Progenitor cell of endocrine pancreas (in vitro differentiated cells): ENCODE data around the gene ACAA1. TPM values are rescaled to one million over a fixed set of nuclear protein-coding genes. Genes with fewer than 3 reads are reported as not detected.
"Not testable (repeated sequence)": the region's sequence is repeated elsewhere in the genome, so short reads cannot be mapped to it uniquely, and the experiment has no call there.

Experiments used
- DNase-seq: peaks from one replicate; pipeline ENCODE4 v3.0.0; 2021; ENCODE audit warnings: low spot score; ENCODE audit not compliant: unreplicated experiment
- H3K27ac Mint-ChIP-seq: 2 replicates; pipeline ENCODE4 v1.8.0; 2021; ENCODE audit warnings: mild to moderate bottlenecking, moderate library complexity, mixed read lengths
- H3K27me3 Mint-ChIP-seq: 2 replicates; pipeline ENCODE4 v1.8.0; 2021; ENCODE audit warnings: mixed read lengths
- H3K36me3 Mint-ChIP-seq: 2 replicates; pipeline ENCODE4 v1.8.0; 2022; ENCODE audit warnings: mixed read lengths; ENCODE audit not compliant: insufficient read depth
- H3K4me1 Mint-ChIP-seq: 2 replicates; pipeline ENCODE4 v1.8.0; 2021; ENCODE audit warnings: low read depth, mixed read lengths
- H3K4me3 Mint-ChIP-seq: 2 replicates; pipeline ENCODE4 v1.8.0; 2021; ENCODE audit warnings: low read depth, mild to moderate bottlenecking, moderate library complexity, mixed read lengths
- H3K9me3 Mint-ChIP-seq: 2 replicates; pipeline ENCODE4 v1.8.0; 2021; ENCODE audit warnings: low read depth, mixed read lengths
- CTCF ChIP-seq: fragments of 200-600 bp; sonication (generic); IDR thresholded peaks from one replicate; pipeline ENCODE4 v1.5.0; 2021; ENCODE audit warnings: antibody characterized with exemption, mild to moderate bottlenecking; ENCODE audit not compliant: unreplicated experiment
- total RNA-seq: library from RNA; stranded (reverse); gene quantifications from 2 replicates; pipeline ENCODE4 v1.2.1, GENCODE V29; 2021

The ACAA1 gene
- total RNA-seq, 1 donor from 2014 or later = 97.8 TPM

GRCh38 chr3:38090453-38090852 is 46.5 kb downstream of the ACAA1 start:
- no peak for TF ChIP-seq CTCF
- Mint-ChIP-seq H3K27me3 (peaks cover 15% of the 10 kb centered on the region), H3K36me3 (no peaks in the 10 kb centered on the region), H3K9me3 (no peaks in the 10 kb centered on the region), H3K4me3 (no peak overlapping the region), H3K27ac (no peak overlapping the region), H3K4me1 (no peaks in the 10 kb centered on the region)
- DNase-seq = no peak

GRCh38 chr3:38089163-38089562 is 47.8 kb downstream of the ACAA1 start:
- H3K27me3 Mint-ChIP-seq = peaks cover 14% of the 10 kb centered on the region
- no peak for DNase-seq
- peaks cover 7% of the 10 kb centered on the region for H3K9me3 Mint-ChIP-seq
- no peak overlapping the region for H3K4me3 Mint-ChIP-seq
- H3K4me1 Mint-ChIP-seq = no peaks in the 10 kb centered on the region
- no peak for TF ChIP-seq CTCF
- no peak overlapping the region for H3K27ac Mint-ChIP-seq
- peaks cover 5% of the 10 kb centered on the region for H3K36me3 Mint-ChIP-seq

- no peak for DNase-seq
- H3K9me3 Mint-ChIP-seq = peaks cover 12% of the 10 kb centered on the region
These were observed 48.5 kb downstream of the ACAA1 start for GRCh38 chr3:38088126-38089078.

GRCh38 chr3:38087278-38087677 is 49.6 kb downstream of the ACAA1 start:
- H3K4me1 Mint-ChIP-seq, DNase-seq, H3K27me3 Mint-ChIP-seq, H3K4me3 Mint-ChIP-seq, H3K27ac Mint-ChIP-seq: not testable (repeated sequence)
- H3K36me3 Mint-ChIP-seq = peaks cover 11% of the 10 kb centered on the region
- peaks cover 12% of the 10 kb centered on the region for H3K9me3 Mint-ChIP-seq

More at GRCh38 chr3:38088126-38089078, 48.5 kb downstream of the ACAA1 start:
- H3K4me3 Mint-ChIP-seq = no peak overlapping the region
- H3K4me1 Mint-ChIP-seq = no peaks in the 10 kb centered on the region
- peaks cover 9% of the 10 kb centered on the region for H3K36me3 Mint-ChIP-seq
- TF ChIP-seq CTCF = no peak
- peaks cover 12% of the 10 kb centered on the region for H3K27me3 Mint-ChIP-seq
- no peak overlapping the region for H3K27ac Mint-ChIP-seq

GRCh38 chr3:38086496-38086895 is 50.4 kb downstream of the ACAA1 start:
- TF ChIP-seq CTCF = no peak
- DNase-seq = no peak
- Mint-ChIP-seq H3K27ac (no peak overlapping the region), H3K9me3 (peaks cover 12% of the 10 kb centered on the region), H3K27me3 (peaks cover 3% of the 10 kb centered on the region), H3K4me3 (no peak overlapping the region), H3K4me1 (no peaks in the 10 kb centered on the region), H3K36me3 (peaks cover 11% of the 10 kb centered on the region)

GRCh38 chr3:38085943-38086324 is 51.0 kb downstream of the ACAA1 start:
- peaks cover 3% of the 10 kb centered on the region for H3K27me3 Mint-ChIP-seq
- TF ChIP-seq CTCF = no peak
- peaks cover 12% of the 10 kb centered on the region for H3K9me3 Mint-ChIP-seq
- H3K36me3 Mint-ChIP-seq = peaks cover 11% of the 10 kb centered on the region
- H3K27ac Mint-ChIP-seq = no peak overlapping the region
- DNase-seq = no peak
- H3K4me3 Mint-ChIP-seq = no peak overlapping the region
- H3K4me1 Mint-ChIP-seq = no peaks in the 10 kb centered on the region
